K562 (cell line): ENCODE data around the gene CDYL. TPM values are rescaled to one million over a fixed set of nuclear protein-coding genes. Genes with fewer than 3 reads are reported as not detected.

ENCODE experiments used
- ATAC-seq: fragments of 200-7000 bp; cut with Tn5 transposase; 3 replicates; pipeline ENCODE4 v1.9.1; 2020; ENCODE audit warnings: moderate library complexity
- BruUV-seq: library from RNA; stranded (reverse); fragments of 400-500 nt; replicated peaks from 2 replicates; lab custom pipeline; 2021; lab: Mats Ljungman, UMichigan
- CTCF ChIA-PET: fragments of 300-600 bp; formaldehyde crosslinking; extraction: SDS; loops from one replicate; lab custom pipeline; 2021; ENCODE audit warnings: low intra/inter-chr PET ratio; lab: Yijun Ruan, JAX
- POLR2A ChIA-PET: fragments of 300-600, 350-650 bp; sonication (Branson Sonifier 250); formaldehyde crosslinking; extraction: SDS; loops from one replicate; lab custom pipeline; 2021; ENCODE audit warnings: antibody characterized with exemption, inconsistent platforms; lab: Yijun Ruan, JAX
- DNase-seq, 4 experiments: peaks; one replicate each; pipeline versions ENCODE4 v3.0.0 to v3.0.0-alpha.2; 2011 to 2018; ENCODE audit warnings: low spot score in 3 of 4, mixed read lengths in 3 of 4; ENCODE audit errors: extremely low read depth in 1 of 4
- FAIRE-seq: peaks from 2 replicates; lab custom pipeline; 2011; peaks lifted over from hg19 to GRCh38; lab: Jason Lieb, UNC
- H2AFZ ChIP-seq: 2 replicates; pipeline ENCODE4 v1.6.0; 2011; ENCODE audit warnings: low read depth, low read length, control low read depth, inconsistent platforms
- H3K27ac ChIP-seq: fragments of 200-600 bp; 3 replicates; pipeline ENCODE4 v1.8.0; 2011; ENCODE audit warnings: low read depth, mild to moderate bottlenecking, control low read depth, inconsistent platforms, low read length, moderate library complexity, mixed read lengths; ENCODE audit errors: extremely low read depth
- H3K27me3 ChIP-seq, 2 experiments: fragments of 300-600 bp in 1 of 2; 2 replicates in 1 of 2; 3 replicates in 1 of 2; pipeline versions ENCODE4 v1.6.0 to v1.8.0; 2011; ENCODE audit warnings: inconsistent platforms in 2 of 2, low read length in 2 of 2, mild to moderate bottlenecking in 1 of 2, mixed read lengths in 1 of 2, moderate library complexity in 1 of 2; ENCODE audit not compliant: control insufficient read depth in 2 of 2, insufficient read depth in 2 of 2
- H3K36me3 ChIP-seq: fragments of 300-600 bp; 3 replicates; pipeline ENCODE4 v1.8.0; 2011; ENCODE audit warnings: mild to moderate bottlenecking, low read length, inconsistent platforms; ENCODE audit not compliant: control insufficient read depth, insufficient read depth
- H3K4me1 ChIP-seq, 2 experiments: fragments of 200-600 bp in 1 of 2; replicated peaks in 1 of 2; 2 replicates in 1 of 2; 3 replicates in 1 of 2; pipeline versions ENCODE4 v1.5.1 to v1.8.0; 2011; ENCODE audit warnings: inconsistent platforms in 2 of 2, low read length in 2 of 2, mild to moderate bottlenecking in 1 of 2, mixed read lengths in 1 of 2, moderate library complexity in 1 of 2; ENCODE audit not compliant: control insufficient read depth in 2 of 2, insufficient read depth in 2 of 2
- H3K4me2 ChIP-seq: 2 replicates; pipeline ENCODE4 v1.6.1; 2011; ENCODE audit warnings: low read length, control low read depth, inconsistent platforms, mixed read lengths; ENCODE audit not compliant: insufficient read depth
- H3K4me3 ChIP-seq: fragments of 200-600 bp; sonication (generic), shearing (Covaris generic); 2 replicates; pipeline ENCODE4 v1.5.1; 2016; ENCODE audit warnings: control low read depth, inconsistent platforms
- H3K79me2 ChIP-seq: fragments of 200-600 bp; 3 replicates; pipeline ENCODE4 v1.8.0; 2011; ENCODE audit warnings: low read length, inconsistent platforms; ENCODE audit not compliant: control insufficient read depth, insufficient read depth
- H3K9ac ChIP-seq, 2 experiments: 2 replicates each; pipeline versions ENCODE4 v1.6.0 to v1.6.1; 2011; ENCODE audit warnings: low read depth in 2 of 2, low read length in 2 of 2, control low read depth in 1 of 2, inconsistent platforms in 1 of 2, mild to moderate bottlenecking in 1 of 2, mixed read lengths in 1 of 2; ENCODE audit not compliant: insufficient read depth in 1 of 2
- H3K9me1 ChIP-seq: one replicate; pipeline ENCODE4 v1.6.0; 2011; ENCODE audit warnings: inconsistent platforms, mild to moderate bottlenecking, low read length, moderate library complexity; ENCODE audit not compliant: control insufficient read depth, insufficient read depth
- H3K9me3 ChIP-seq: replicated peaks from 2 replicates; pipeline ENCODE4 v1.5.1; 2011; ENCODE audit warnings: low read depth, low read length, inconsistent platforms; ENCODE audit not compliant: control insufficient read depth, insufficient read depth
- H4K20me1 ChIP-seq: replicated peaks from 2 replicates; pipeline ENCODE4 v1.6.1; 2011; ENCODE audit warnings: low read length, inconsistent platforms, mixed read lengths; ENCODE audit not compliant: control insufficient read depth, insufficient read depth
- HNRNPK ChIP-seq: fragments of 200-400 bp; formaldehyde crosslinking; IDR thresholded peaks from one replicate; pipeline ENCODE4 v1.6.1; 2018; ENCODE audit warnings: mild to moderate bottlenecking, low read depth, low read length; ENCODE audit not compliant: poor library complexity, severe bottlenecking
- MAFK ChIP-seq: IDR thresholded peaks from 2 replicates; pipeline ENCODE4 v1.6.1; 2011; ENCODE audit warnings: low read length, improper control_type of control experiment
- STAG1 ChIP-seq: sonication (generic); formaldehyde crosslinking; IDR thresholded peaks from 2 replicates; pipeline ENCODE4 v1.5.0; 2020; ENCODE audit warnings: missing genetic modification reagents, borderline replicate concordance
- TAF1 ChIP-seq: IDR thresholded peaks from 2 replicates; pipeline ENCODE4 v1.6.1; 2011; ENCODE audit warnings: mild to moderate bottlenecking, low read length, moderate library complexity; ENCODE audit not compliant: insufficient read depth, control insufficient read depth, severe bottlenecking; ENCODE audit errors: extremely low read depth
- ZNF212 ChIP-seq: fragments of 450-650 bp; formaldehyde crosslinking; IDR thresholded peaks from 2 replicates; pipeline ENCODE4 v1.4.0; 2020; ENCODE audit warnings: mild to moderate bottlenecking
- ZNF445 ChIP-seq: fragments of 250-450 bp; sonication (Bioruptor Pico); IDR thresholded peaks from 2 replicates; pipeline ENCODE4 v1.4.0; 2020; ENCODE audit warnings: low read depth, mild to moderate bottlenecking, moderate library complexity
- ZZZ3 ChIP-seq: fragments of 450-650 bp; IDR thresholded peaks from 2 replicates; pipeline ENCODE4 v1.6.1; 2016; ENCODE audit warnings: antibody characterized with exemption, mild to moderate bottlenecking, moderate library complexity
- WGBS: fragments of 100-300 bp; shearing (Covaris generic); methylation state at CpG from one replicate; pipeline ENCODE4 v1.1.6; 2016; ENCODE audit warnings: low coverage, mixed read lengths; ENCODE audit not compliant: insufficient coverage; ENCODE audit errors: missing lambda C conversion rate; 5-methylcytosine and 5-hydroxymethylcytosine counted together
- in situ Hi-C: fragments of 300-500 bp; cut with MboI; formaldehyde crosslinking; loops from 4 replicates; pipeline ENCODE4 v1.15.0; 2018; ENCODE audit warnings: inconsistent platforms, mixed read lengths
- intact Hi-C: fragments of 100-400 bp; cut with micrococcal nuclease; formaldehyde crosslinking; loops from 2 replicates; pipeline ENCODE4 v1.14.2; 2022
- polyA plus RNA-seq, 8 experiments: library from polyadenylated mRNA; depleted of rRNA in 4 of 8; stranded (reverse) in 5 of 8; unstranded in 3 of 8; fragments of >200 nt; fragmentation: Nextera tagmentation in 2 of 8; fragmentation: Illumina TruSeq in 1 of 8; extraction: Ambion mirVana in 2 of 8; extraction: Trizol in 1 of 8; gene quantifications; 2 replicates each; pipeline versions ENCODE4 v1.2.1 to v1.2.3, GENCODE V29; 2011 to 2014; ENCODE audit warnings: inconsistent platforms in 1 of 8, missing spikeins in 1 of 8
- total RNA-seq, 7 experiments: library from RNA; depleted of rRNA in 6 of 7; stranded (reverse); fragments of >200 nt in 6 of 7; fragmentation: Illumina TruSeq in 2 of 7; extraction: Trizol in 2 of 7; gene quantifications; 2 replicates each; pipeline versions ENCODE4 v1.2.1 to v1.2.3, GENCODE V29; 2011 to 2021; ENCODE audit warnings: low replicate concordance in 1 of 7
- TF ChIP-seq, protein P1 (sequence below), 2 experiments: fragments of 450-650 bp; formaldehyde crosslinking in 1 of 2; IDR thresholded peaks; 2 replicates each; pipeline versions ENCODE4 v1.4.0 to v1.6.1; 2014 to 2020; ENCODE audit warnings: mild to moderate bottlenecking in 2 of 2, borderline replicate concordance in 1 of 2, low read depth in 1 of 2
- TF ChIP-seq, protein P2 (sequence below): sonication (generic); formaldehyde crosslinking; IDR thresholded peaks from 2 replicates; pipeline ENCODE4 v1.8.0; 2022; ENCODE audit warnings: missing genetic modification reagents, mild to moderate bottlenecking, borderline replicate concordance

CDYL gene
- total and polyA plus RNA-seq, 9 of the 15 experiments (the other 6 are each of a cell fraction or from before 2014, with no cell fraction given) = 8.1 to 45.8 (median 40.8) TPM

DNA sequence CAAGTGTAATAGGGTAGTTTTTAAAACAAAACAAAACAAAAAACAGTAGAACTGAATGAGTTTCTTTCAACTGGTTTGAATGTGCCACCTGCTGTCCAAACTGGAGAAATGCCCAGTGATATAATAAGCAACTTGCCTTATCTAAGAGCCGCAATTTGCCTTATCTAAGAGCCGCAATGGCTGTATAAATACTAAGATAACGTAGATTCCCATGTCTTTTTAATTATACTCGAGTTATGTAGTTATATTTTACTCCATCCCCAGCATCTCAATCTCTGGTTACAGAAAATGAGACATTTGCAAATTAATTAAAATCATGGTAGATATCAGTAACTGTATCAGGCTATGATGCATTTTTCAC is 160.5 kb downstream of the CDYL start (continued):
- TF ChIP-seq, protein P1, sequence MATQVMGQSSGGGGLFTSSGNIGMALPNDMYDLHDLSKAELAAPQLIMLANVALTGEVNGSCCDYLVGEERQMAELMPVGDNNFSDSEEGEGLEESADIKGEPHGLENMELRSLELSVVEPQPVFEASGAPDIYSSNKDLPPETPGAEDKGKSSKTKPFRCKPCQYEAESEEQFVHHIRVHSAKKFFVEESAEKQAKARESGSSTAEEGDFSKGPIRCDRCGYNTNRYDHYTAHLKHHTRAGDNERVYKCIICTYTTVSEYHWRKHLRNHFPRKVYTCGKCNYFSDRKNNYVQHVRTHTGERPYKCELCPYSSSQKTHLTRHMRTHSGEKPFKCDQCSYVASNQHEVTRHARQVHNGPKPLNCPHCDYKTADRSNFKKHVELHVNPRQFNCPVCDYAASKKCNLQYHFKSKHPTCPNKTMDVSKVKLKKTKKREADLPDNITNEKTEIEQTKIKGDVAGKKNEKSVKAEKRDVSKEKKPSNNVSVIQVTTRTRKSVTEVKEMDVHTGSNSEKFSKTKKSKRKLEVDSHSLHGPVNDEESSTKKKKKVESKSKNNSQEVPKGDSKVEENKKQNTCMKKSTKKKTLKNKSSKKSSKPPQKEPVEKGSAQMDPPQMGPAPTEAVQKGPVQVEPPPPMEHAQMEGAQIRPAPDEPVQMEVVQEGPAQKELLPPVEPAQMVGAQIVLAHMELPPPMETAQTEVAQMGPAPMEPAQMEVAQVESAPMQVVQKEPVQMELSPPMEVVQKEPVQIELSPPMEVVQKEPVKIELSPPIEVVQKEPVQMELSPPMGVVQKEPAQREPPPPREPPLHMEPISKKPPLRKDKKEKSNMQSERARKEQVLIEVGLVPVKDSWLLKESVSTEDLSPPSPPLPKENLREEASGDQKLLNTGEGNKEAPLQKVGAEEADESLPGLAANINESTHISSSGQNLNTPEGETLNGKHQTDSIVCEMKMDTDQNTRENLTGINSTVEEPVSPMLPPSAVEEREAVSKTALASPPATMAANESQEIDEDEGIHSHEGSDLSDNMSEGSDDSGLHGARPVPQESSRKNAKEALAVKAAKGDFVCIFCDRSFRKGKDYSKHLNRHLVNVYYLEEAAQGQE (IDR thresholded peaks at IDR 0.05; ENCODE audit: borderline replicate concordance) = peak; percentile 86
- TF ChIP-seq, protein P1 (CRISPR knock-in tag; IDR thresholded peaks at IDR 0.05; ENCODE audit: low read depth) = no peak

DNA sequence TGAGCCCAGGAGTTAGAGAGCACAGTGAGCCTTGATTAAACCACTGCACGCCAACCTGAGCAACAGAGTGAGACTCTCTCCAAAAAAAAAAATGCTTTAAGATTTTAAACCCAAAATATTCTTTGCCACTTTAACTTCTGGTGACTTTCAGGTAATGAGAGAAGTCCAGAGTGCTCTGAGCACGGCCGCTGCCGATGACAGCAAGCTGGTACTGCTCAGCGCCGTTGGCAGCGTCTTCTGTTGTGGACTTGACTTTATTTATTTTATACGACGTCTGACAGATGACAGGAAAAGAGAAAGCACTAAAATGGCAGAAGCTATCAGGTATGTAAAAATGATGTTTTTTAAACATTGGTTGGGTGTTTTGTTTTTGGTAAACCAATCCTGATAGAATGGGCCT is 161.2 kb downstream of the CDYL start:
- FAIRE-seq (no peak), ATAC-seq (no peak), DNase-seq (no peak)
- ChIA-PET CTCF (interaction anchor here (0.6 kb wide), 1 partner anchor 566 kb away, joined by 3 read pairs; no protein-coding TSS in a partner anchor), POLR2A (interaction anchor here (0.7 kb wide), 1 partner anchor 292 kb away, joined by 3 read pairs; no protein-coding TSS in a partner anchor)
- Histone ChIP-seq H3K79me2 (peaks cover 14% of the 10 kb centered on the region), H3K9me3 (no peaks in the 10 kb centered on the region), H3K4me1 (peaks cover 14 to 19% of the 10 kb centered on the region in 2 experiments), H3K4me3 (no peak overlapping the region), H3K9me1 (peaks cover 2% of the 10 kb centered on the region), H4K20me1 (peaks cover 48% of the 10 kb centered on the region), H3K27me3 (no peaks in the 10 kb centered on the region), H3K36me3 (peaks cover 9% of the 10 kb centered on the region), H3K9ac (no peak overlapping the region), H2AFZ (no peak overlapping the region), H3K27ac (no peak overlapping the region), H3K4me2 (no peak overlapping the region)
- in situ Hi-C loops (loop anchor here (10.0 kb wide), 1 partner anchor 623 kb away; no protein-coding TSS in a partner anchor), intact Hi-C loops (loop anchor here (2.0 to 10.0 kb wide), 3 partner anchors 89 to 315 kb away; no protein-coding TSS in a partner anchor)
- WGBS = 91% methylated on average over 9 of the region's 9 CpGs
- no TSS peak for BruUV-seq
- TF ChIP-seq, protein P2, sequence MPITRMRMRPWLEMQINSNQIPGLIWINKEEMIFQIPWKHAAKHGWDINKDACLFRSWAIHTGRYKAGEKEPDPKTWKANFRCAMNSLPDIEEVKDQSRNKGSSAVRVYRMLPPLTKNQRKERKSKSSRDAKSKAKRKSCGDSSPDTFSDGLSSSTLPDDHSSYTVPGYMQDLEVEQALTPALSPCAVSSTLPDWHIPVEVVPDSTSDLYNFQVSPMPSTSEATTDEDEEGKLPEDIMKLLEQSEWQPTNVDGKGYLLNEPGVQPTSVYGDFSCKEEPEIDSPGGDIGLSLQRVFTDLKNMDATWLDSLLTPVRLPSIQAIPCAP (CRISPR knock-in tag) = no peak
- no peak for TF ChIP-seq STAG1 (CRISPR knock-in tag)
- TF ChIP-seq ZNF445 (CRISPR knock-in tag) = no peak
- TF ChIP-seq MAFK = no peak
- TF ChIP-seq ZNF212 (CRISPR knock-in tag) = no peak
- TF ChIP-seq HNRNPK = no peak
- TF ChIP-seq TAF1 = no peak
- TF ChIP-seq ZZZ3 = no peak
